NCI-H510A treated with DMSO at 0.1 percent for 48 hours (cell line): ENCODE data around the gene CXCL8.
"Not testable (repeated sequence)": the region's sequence is repeated elsewhere in the genome, so short reads cannot be mapped to it uniquely, and the experiment has no call there.

ENCODE experiments used
- DNase-seq: peaks from one replicate; lab custom pipeline; 2025; lab: John Stamatoyannopoulos, UW

The CXCL8 gene

DNA sequence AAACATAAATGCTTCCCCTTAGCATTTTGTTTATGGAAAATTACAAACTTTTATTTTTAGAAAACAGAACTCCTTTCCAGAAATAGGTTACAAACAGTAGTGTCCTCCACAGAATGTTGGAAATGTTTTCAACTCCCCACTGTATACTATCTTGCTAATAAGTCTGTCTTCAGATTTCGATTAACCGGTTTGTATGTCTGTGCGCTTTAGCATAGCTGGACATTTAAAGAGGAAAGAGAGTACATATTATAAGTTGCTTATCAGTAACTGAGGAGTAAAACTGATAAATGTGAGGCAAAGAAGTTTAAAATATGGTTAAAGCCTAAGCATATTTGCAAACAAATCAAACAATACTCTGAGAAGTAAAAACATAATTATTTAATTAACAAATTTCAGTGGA is 3.4 kb downstream of the CXCL8 start:
- no peak for DNase-seq

DNA sequence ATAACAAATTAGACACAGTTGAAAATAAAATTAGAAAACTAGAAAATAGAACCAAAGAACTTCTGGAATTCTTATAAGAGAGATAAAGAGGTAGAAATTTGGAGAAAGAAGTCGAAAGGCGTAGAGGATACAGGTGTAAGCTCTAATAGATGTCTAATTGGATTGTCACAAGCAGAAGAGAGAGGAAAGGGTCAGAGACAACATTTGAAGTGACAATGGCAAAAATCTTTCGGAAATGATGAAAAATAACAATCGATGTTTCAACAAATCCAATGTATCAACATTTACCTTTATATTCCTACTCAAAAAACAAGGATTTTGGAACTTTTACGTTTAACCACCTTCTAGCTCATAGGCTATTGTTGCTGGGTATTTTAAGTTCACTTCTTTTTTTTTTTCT is 3.8 kb downstream of the CXCL8 start:
- DNase-seq, result no peak

DNA sequence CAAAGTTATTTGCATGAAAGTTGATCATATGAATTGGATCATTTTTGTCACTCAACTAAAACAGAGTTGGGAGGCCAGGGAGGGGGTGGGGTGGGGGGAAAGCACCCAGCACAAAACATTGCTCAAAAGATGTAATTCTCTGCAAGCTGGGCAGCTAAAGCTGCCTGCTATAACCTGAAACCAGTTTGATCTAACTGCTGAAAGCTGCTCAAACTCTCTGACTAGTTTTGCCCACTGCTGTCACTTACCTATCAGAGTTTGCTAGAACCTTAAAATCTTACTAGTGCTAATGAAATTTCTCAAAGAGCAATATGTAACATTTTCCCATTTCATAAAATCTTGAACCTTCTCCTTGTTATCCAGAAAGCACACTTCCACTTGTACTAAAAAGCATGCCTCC is 10.4 kb downstream of the CXCL8 start:
- no peak for DNase-seq

DNA sequence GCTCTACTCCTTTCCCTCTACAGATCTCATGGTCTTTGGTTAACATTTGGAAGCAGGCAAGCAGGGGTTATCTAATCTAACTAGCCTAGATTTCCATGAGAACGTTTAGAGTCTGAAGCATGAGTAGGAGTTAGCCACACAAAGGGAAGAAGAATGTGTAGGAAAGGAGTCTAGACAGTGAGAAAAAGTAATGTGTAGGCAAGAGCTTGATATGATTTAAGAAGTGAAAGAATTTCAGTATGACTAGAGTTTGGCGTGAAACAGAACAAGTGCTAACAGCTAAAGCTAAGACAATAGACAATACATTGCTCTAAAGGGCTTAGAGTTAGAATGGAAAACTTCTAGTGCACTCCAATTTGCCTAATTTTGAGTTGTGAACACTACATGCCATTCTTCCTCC is 10.8 kb downstream of the CXCL8 start:
- no peak for DNase-seq

DNA sequence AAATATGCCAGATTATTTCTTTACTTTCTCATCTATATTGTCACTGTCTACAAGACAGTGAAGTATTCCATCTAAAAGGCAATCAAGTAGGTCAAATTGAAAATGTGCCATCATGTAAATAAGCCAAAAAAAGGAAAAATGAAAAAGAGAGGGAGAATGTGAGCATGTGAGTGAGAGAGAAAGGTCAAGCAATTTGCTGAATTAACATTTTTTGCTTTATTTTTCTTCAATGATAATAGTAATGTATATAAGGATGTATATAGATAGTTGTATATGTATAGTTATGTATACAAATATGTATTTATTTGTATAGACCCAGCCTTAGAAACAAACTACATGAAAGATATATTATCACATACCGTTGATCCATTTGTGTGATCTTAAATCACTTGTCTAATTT is 11.5 kb downstream of the CXCL8 start:
- DNase-seq, result no peak

DNA sequence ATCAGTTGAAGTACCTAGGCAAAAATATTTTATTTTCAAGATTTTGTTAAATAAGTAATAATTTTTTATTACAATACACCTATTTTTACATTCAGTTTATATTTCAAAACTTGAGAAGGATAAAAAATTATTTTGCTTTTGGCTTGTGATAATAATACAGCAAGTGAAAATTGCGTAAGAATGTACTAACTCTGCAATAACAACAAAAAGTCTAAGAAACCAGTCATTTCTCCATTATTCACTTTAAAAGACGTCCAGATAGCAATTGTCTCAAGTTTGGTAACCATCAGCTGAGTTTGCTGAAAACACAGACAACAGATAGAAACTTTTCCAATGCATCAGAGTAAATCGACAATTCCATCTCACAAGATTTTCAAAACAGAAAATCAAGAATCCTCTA is 12.1 kb downstream of the CXCL8 start:
- DNase-seq, result no peak

DNA sequence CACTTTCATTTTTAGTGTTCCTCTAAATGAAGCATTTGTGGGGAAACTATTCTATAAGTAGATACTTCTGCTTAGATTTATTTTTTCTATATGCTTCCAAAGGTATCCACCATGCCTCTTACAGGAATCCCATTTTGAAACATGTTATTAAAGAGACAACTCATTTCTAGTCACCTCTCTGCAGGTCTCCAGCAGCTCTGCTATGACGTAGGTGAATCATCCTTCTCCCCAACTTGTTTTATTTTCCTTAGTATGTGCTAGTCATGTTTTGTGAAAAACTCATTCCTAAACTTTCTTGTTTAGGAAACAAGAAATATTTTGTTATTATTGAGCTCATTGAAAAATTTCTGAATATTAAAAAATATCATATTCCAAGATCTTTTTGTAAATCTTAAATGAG is 12.8 kb downstream of the CXCL8 start:
- no peak for DNase-seq

DNA sequence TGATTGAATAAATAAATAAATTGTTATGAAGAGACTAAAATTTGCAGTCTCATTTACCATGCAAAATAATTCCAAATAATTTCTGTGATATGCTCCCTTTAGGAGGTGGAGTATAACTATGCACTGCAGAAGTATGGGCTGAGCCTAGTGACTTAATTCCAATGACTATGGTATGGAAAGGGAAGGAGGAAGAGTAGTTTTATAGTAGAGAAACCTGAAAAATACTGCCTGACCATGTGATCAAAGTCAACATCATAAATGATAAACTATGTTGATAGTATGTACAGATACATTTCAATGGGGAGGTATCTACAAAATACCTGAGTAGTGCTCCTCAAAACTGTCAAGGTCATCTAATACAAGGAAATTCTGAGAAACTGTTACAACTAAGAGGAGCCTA is 14.6 kb downstream of the CXCL8 start:
- DNase-seq, result no peak

DNA sequence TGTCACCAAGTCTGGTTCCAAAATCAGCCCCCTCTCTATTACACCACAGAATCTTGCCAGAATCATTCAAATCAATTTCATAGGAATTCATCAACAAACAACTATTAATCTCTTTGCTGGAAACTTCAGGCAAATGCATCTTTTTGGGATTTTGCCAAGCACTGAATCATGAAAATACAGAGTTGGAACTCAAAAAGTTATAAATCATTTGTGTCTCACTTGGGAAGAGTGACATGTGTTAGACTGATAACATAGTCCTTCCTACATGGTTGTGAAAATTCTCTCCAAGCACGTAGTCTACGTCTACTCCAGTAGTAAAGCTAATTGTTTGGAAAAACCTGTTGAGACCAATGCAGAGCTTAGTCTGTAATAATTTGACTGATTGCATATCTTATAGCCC is 19.0 kb downstream of the CXCL8 start:
- no peak for DNase-seq

DNA sequence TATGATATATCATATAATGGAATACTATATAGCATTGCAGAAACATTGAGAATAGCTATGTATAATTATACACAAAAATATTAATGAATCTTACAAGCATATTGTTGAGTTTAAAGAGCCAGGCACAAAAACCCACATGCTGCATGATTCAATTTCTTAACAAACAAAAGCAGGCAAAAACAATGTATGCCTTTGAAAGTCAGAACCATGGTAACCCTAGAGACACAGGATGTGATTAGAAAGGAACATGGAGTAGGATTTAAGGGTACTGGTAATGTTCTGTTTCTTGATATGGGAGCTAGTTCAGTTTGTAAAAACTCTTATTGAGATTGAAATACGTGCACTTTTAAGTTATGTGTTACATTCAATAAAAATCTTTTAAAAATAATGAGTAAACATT is 21.5 kb downstream of the CXCL8 start:
- no peak for DNase-seq

DNA sequence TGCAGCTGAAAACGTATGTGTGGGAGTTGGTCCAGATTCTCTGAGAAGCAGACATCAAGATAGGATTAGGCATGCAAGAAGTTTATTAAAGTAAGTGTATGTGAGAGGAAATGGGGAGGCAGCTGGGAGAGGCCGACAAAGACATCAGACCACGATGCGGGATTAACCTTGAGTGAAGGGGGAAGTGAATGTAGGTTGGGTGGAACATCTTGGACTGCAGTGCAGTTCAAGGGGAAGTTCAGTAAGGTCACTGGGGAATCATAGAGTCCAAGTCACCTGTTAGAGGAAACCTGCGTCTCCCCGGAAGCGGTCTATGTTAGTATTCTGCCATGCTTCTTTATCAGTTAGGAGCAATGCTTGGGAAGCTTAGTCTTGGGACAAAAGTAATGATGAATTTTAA is 22.0 kb downstream of the CXCL8 start:
- no peak for DNase-seq

DNA sequence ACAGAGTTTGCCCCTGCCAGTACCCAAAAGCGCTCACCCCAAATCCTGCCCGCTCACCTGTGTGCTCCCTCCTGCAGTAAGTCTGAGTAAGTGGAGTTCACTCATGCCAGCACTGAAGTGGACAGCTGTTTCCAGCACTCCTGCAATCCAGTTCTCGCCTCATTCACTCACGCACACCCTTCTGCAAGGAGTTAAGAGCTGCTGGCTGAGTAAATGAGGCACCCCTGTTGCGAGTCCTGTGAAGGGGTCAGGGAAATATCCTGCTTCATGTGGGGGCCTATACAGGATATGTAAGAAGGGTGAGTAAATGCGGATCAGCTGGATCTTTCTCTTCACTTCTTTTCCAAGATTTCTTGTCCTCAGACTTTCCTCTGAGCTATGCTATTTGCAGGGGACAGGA is 23.5 kb downstream of the CXCL8 start:
- peak; percentile 73 for DNase-seq

DNA sequence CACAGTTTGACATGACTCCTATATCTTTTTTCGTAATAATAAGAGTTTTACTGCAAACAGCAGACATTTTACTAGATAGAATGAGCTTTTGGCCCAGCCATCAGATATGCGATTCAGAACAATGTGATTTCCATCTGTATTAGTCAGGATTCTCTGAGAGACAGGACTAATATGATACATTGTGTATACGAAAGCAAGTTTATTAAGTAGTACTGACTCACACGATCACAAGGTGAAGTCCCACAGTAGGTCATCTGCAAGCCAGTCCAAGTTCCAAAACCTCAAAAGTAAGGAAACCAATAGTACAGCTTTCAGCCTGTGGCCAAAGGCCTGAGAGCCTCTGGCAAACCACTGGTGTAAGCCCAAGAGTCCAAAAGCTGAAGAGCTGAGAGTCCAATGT is 24.1 kb downstream of the CXCL8 start:
- no peak for DNase-seq

DNA sequence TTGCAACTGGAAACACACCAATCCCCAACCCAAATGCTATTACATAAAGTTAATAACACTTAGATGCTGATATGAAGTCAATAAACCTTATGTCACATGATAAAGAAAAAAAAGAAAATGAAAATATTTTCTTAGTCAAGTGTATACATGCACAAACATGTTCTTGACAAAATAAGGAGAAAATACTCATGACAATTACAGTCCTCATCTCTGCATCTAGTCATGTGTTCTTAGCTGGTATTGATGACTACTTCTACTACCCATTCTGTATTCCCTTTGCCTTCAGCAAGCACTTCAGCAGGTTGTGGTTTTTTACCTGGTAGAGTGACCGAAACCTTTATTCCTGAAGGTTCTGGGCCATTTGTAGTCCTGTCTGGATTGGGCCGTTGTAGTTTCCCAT is 24.9 kb downstream of the CXCL8 start:
- DNase-seq, result no peak

DNA sequence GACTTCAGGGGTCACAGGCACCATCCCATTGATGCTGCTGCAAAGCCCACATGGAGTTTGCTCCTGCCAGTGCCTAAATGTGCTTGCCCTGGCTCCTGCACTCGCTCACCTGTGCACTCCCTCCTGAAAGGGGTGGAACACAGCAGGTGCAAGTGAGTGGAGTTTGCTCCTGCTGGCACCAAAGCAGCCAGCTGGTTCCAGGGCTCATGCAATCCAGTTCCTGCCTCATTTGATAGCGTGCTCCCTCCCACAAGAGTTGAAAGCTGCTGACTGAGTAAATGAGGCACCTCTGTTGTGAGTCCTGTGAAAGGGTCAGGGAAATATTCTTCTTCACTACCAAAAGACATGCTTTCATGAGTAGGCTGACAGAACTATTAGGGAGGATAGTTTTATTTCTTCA is 30.5 kb downstream of the CXCL8 start:
- peak; percentile 91 for DNase-seq

DNA sequence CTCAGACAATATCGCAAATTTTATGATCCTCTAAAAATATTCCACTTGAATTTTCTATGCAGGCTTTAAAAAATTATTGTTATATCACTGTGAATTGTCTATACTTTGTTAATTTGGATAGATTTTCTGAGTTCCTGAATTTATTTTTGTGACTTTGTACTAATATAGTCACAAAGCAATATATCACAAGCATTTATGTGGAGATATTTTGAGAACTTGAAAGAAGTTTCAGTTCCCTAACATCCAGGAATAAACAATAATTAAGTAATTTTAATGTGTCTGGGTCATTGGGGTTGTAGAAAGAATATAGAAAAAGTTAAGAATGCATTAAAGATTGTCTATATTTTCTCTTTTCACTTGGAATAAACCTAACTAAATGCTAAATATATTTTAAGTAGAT is 32.0 kb downstream of the CXCL8 start:
- DNase-seq, result no peak

DNA sequence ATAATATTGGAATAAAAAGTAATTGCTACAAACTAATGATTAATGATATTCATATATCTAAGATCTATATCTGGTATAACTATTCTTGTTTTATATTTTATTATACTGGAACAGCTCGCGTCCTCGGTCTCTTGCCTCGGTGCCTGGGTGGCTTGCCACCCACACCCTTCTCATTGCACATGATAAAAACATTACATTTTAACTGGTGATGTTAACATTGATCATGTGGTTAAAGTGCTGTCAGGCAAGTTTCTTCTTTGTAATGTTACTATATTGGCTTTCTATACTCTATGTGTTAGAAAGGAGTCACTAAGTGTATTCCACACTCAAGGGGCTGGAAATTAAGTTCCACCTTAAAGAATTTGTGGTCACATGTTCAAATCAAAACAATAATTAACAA is 34.0 kb downstream of the CXCL8 start:
- not testable (repeated sequence) for DNase-seq

DNA sequence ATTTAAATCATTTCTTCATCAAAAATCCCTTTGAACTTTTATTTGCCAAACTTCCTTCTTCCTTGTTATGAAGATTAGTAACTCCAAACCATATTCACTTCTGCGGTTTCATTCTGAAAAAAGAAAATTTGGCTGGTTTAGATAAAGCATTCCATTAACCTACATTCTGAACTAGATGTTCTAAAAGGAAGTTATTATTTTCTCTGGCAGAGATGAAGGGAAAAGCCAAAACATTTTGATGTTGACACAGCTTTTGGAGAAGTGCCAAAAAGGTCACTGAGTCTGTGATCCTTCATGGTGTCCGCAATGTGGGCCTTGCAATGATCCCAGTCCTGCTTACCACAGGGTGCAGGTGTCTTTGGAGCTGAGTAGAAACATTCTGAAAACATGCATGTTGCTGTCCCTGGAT is 36.0 kb downstream of the CXCL8 start:
- peak; percentile 70 for DNase-seq

DNA sequence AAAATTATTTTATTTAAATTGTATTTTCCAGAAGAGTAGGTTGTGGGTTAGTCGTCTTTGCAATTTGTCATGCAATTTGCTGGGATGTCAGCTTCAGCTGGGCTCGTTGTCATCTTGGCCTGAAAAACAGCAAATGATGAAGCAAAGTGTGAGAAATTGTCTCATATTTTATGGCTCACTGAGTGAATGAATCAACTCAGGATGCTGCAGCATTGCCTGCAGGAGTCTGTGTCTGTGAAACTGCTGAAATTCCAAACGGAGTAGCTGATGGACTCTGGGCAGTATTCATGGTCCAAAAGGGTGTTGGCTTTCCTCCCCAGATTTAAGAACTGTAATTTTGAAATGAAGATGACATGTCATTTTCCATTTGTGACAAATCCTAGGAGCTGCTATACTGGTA is 37.2 kb downstream of the CXCL8 start:
- DNase-seq, result no peak

DNA sequence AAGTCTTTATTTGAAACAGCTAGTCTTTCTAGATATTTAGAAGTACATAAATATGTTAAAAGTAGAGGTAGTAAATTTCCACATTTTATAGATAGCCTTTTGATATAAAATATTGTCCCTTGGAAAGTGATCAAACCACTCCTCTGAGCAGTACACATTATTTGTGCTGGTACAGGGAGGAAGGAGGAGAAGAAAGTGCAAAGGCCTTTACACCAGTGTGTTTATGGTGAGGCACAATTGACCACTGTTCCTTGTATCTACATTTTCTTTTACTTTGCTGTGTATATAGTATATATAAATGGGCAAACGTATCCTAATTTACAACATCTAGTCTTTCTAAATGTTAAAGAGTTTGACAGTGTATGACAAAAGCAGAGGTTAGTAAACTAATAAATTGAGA is 39.9 kb downstream of the CXCL8 start:
- no peak for DNase-seq

DNA sequence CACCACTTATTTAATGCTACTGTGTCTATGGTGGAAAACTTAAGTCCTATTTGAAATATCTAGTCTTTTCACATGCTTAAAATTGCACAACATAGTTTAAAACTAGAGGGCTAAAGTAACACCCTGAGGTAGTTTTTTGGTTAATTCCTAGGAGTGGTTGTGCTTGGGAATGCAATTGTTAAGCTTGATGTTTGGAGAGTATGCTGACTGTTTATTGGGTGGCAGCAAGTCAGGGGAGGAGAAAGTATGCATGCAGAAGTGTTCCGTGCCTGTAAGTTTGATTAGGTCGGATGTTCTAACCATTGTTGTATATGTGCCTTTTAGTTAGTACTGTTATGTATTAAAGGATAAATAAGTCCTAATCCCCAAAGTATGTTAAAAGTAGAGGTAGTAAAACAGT is 40.5 kb downstream of the CXCL8 start:
- DNase-seq, result no peak

DNA sequence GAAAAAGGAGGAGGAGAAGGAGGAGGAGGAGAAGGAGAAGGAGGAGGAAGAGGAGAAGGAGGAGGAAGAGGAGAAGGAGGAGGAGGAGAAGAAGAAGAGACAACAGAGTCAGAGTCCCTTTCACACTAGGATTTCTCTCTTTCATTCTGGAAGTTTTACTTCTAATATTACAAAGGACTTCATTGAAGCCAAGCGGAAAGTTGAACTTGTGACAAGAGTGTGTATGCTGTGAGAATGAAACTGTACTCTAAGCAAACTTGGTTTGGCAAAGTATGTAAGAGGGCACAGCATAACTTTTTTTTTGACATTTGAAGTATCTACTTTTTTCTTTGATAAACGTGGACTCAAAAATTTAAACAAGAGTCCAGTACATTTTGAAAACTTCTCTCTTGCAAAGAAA is 48.0 kb downstream of the CXCL8 start:
- no peak for DNase-seq
